A172 (cell line): ENCODE data around the gene SPDEF. TPM values are rescaled to one million over a fixed set of nuclear protein-coding genes. Genes with fewer than 3 reads are reported as not detected.

ENCODE experiments used
- total RNA-seq: library from RNA; depleted of rRNA; stranded (reverse); fragments of >200 nt; shearing (Covaris generic); gene quantifications from 2 replicates; pipeline ENCODE4 v1.2.3, GENCODE V29; 2014; rRNA removed

The SPDEF gene
- total RNA-seq, 1 experiment from 2014 or later = not detected

Other genes starting within 250 kb of the SPDEF start
- 12.8 and 13.1 TPM in 2 replicates for gene NUDT3, start 163.7 kb downstream of the SPDEF start, total RNA-seq
- gene RPS10, start 130.3 kb downstream of the SPDEF start, total RNA-seq = 1,978 and 2,323 TPM in 2 replicates
- 0.31 TPM in 1 of 2 replicates, not detected in the other for gene PACSIN1, start 90.3 kb downstream of the SPDEF start, total RNA-seq
- 37.8 and 40.5 TPM in 2 replicates for gene ILRUN, start 140.4 kb upstream of the SPDEF start, total RNA-seq
- gene SNRPC, start 201.2 kb upstream of the SPDEF start, total RNA-seq = 145 and 195 TPM in 2 replicates
- gene BLTP3A, start 235.8 kb upstream of the SPDEF start, total RNA-seq = 5.4 and 6.5 TPM in 2 replicates